HL-60 (cell line): ENCODE data around the gene EXOC4.

Source experiments
- DNase-seq, 2 experiments: peaks; one replicate each; pipeline ENCODE4 v3.0.0-alpha.2; 2010 to 2020; ENCODE audit warnings: low read depth in 1 of 2, low spot score in 1 of 2
- H3K27ac ChIP-seq: fragments of 250-450 bp; sonication (Bioruptor Pico); replicated peaks from 2 replicates; pipeline ENCODE4 v1.5.1; 2020; ENCODE audit warnings: mild to moderate bottlenecking, moderate library complexity
- H3K27me3 ChIP-seq: fragments of 250-450 bp; sonication (Bioruptor Pico); 2 replicates; pipeline ENCODE4 v1.5.1; 2021; ENCODE audit warnings: mild to moderate bottlenecking, moderate library complexity; ENCODE audit not compliant: insufficient read depth, poor library complexity, severe bottlenecking
- H3K4me3 ChIP-seq: replicated peaks from 2 replicates; pipeline ENCODE4 v1.5.1; 2011; ENCODE audit warnings: mild to moderate bottlenecking, control low read depth, low read length; ENCODE audit not compliant: insufficient read depth
- GABPA ChIP-seq: IDR thresholded peaks from 2 replicates; pipeline ENCODE4 v1.6.1; 2012; ENCODE audit warnings: low read depth
- POLR2AphosphoS5 ChIP-seq: IDR thresholded peaks from 2 replicates; pipeline ENCODE4 v1.6.1; 2012; ENCODE audit warnings: low read depth
- SPI1 ChIP-seq: IDR thresholded peaks from 2 replicates; pipeline ENCODE4 v1.6.1; 2012; ENCODE audit warnings: low read depth, mild to moderate bottlenecking, borderline replicate concordance
- TF ChIP-seq, protein P1 (sequence below): IDR thresholded peaks from one replicate; pipeline ENCODE4 v1.5.1; 2011; ENCODE audit warnings: low read length, control low read depth, inconsistent platforms; ENCODE audit not compliant: insufficient read depth
- TF ChIP-seq, protein P2 (sequence below): IDR thresholded peaks from 2 replicates; pipeline ENCODE4 v1.6.1; 2012; ENCODE audit warnings: low read depth; ENCODE audit not compliant: insufficient replicate concordance

Gene EXOC4

DNA sequence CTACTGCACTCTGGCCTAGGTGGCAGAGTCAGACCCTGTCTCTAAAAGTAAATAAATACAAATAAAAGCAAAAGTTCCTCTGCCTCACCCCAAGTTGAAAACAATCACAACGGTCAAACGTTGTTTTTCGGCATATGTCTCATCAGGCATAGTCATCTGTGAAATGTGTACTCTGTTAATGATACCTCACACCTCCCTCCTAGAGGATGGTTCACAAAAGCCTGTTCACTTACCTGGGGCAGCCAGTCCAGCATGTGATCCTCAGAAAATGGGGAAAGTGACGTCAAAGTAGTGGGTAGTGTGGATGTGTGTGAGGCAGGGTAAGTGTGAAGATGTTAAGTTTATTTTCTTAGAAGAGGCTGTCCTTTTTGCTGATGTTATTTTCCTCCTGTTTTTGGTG lies 620.3 kb downstream of the EXOC4 start:
- Histone ChIP-seq H3K4me3 (no peak overlapping the region), H3K27me3 (no peaks in the 10 kb centered on the region), H3K27ac (no peak overlapping the region)
- no peak for DNase-seq
- TF ChIP-seq SPI1 (no peak), GABPA (no peak), POLR2AphosphoS5 (no peak)
- TF ChIP-seq, protein P1, sequence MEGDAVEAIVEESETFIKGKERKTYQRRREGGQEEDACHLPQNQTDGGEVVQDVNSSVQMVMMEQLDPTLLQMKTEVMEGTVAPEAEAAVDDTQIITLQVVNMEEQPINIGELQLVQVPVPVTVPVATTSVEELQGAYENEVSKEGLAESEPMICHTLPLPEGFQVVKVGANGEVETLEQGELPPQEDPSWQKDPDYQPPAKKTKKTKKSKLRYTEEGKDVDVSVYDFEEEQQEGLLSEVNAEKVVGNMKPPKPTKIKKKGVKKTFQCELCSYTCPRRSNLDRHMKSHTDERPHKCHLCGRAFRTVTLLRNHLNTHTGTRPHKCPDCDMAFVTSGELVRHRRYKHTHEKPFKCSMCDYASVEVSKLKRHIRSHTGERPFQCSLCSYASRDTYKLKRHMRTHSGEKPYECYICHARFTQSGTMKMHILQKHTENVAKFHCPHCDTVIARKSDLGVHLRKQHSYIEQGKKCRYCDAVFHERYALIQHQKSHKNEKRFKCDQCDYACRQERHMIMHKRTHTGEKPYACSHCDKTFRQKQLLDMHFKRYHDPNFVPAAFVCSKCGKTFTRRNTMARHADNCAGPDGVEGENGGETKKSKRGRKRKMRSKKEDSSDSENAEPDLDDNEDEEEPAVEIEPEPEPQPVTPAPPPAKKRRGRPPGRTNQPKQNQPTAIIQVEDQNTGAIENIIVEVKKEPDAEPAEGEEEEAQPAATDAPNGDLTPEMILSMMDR = no peak
- TF ChIP-seq, protein P2, sequence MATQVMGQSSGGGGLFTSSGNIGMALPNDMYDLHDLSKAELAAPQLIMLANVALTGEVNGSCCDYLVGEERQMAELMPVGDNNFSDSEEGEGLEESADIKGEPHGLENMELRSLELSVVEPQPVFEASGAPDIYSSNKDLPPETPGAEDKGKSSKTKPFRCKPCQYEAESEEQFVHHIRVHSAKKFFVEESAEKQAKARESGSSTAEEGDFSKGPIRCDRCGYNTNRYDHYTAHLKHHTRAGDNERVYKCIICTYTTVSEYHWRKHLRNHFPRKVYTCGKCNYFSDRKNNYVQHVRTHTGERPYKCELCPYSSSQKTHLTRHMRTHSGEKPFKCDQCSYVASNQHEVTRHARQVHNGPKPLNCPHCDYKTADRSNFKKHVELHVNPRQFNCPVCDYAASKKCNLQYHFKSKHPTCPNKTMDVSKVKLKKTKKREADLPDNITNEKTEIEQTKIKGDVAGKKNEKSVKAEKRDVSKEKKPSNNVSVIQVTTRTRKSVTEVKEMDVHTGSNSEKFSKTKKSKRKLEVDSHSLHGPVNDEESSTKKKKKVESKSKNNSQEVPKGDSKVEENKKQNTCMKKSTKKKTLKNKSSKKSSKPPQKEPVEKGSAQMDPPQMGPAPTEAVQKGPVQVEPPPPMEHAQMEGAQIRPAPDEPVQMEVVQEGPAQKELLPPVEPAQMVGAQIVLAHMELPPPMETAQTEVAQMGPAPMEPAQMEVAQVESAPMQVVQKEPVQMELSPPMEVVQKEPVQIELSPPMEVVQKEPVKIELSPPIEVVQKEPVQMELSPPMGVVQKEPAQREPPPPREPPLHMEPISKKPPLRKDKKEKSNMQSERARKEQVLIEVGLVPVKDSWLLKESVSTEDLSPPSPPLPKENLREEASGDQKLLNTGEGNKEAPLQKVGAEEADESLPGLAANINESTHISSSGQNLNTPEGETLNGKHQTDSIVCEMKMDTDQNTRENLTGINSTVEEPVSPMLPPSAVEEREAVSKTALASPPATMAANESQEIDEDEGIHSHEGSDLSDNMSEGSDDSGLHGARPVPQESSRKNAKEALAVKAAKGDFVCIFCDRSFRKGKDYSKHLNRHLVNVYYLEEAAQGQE = no peak

- Histone ChIP-seq H3K27me3 (no peaks in the 10 kb centered on the region), H3K27ac (no peak overlapping the region), H3K4me3 (no peak overlapping the region)
- no peak for DNase-seq
- TF ChIP-seq, protein P1 = no peak
- TF ChIP-seq, protein P2 = no peak
- TF ChIP-seq SPI1 (no peak), POLR2AphosphoS5 (no peak), GABPA (no peak)
Measured at GRCh38 chr7:133873631-133874030, 620.8 kb downstream of the EXOC4 start.

- TF ChIP-seq, protein P2 = no peak
- TF ChIP-seq POLR2AphosphoS5 (no peak), GABPA (no peak), SPI1 (no peak)
- TF ChIP-seq, protein P1 = no peak
- no peak overlapping the region for H3K4me3 ChIP-seq
- H3K27me3 ChIP-seq = no peaks in the 10 kb centered on the region
- no peak overlapping the region for H3K27ac ChIP-seq
- no peak for DNase-seq
Measured at GRCh38 chr7:133883591-133883990, 630.7 kb downstream of the EXOC4 start.
